GM04503 (cell line): ENCODE data around the gene C2CD2.
"Not testable (repeated sequence)": the region's sequence is repeated elsewhere in the genome, so short reads cannot be mapped to it uniquely, and the experiment has no call there.

Experiments
- DNase-seq: peaks from one replicate; pipeline ENCODE4 v3.0.0-alpha.2; 2012; ENCODE audit warnings: low read depth

Gene C2CD2

DNA sequence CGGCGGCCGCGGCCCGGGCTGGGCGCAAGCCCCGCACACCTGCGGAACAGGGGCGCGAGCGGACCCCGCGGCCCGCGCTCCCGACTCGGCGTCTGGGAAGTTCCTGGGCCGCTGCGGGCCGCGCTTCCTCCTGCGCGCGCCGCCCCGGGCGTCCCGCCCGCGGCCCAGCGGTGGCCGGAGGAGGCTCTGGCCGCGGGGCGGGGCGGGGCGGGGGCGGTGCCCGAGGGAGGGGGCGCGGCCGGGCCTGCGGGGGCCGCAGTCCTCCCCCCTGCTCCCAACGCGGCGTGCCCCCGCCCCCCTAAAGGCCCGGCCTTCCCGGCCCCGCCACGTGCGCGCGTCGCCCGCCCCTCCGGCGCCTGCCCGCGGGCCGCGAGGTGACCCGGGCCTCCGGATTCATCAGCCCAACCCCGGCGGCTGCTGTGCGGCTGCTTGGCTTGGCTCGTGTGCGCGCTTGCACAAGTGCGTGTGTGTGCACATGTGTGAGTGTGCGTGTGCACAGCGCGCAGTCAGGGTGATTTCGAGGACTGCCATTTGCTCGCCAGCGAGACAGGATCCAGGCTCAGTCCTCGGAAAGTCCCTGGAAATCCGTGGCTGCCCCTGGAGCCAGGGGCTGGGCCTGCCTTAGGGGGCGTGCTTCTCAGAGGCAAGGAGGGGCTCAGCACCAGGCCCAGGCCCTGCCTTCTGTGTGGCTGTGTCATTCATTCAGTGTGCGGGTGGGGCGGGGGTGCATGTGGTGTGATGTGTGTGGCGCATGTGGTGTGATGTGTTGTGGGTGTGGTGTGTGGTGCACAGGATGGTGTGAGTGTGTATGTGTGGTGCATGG, at the start of gene C2CD2:
Gene C2CD2, minus strand, starts transcription at position 188 of the 823 bp plus-strand sequence. CDS start 370 bp downstream, outside the sequence.
- DNase-seq, result no peak

DNA sequence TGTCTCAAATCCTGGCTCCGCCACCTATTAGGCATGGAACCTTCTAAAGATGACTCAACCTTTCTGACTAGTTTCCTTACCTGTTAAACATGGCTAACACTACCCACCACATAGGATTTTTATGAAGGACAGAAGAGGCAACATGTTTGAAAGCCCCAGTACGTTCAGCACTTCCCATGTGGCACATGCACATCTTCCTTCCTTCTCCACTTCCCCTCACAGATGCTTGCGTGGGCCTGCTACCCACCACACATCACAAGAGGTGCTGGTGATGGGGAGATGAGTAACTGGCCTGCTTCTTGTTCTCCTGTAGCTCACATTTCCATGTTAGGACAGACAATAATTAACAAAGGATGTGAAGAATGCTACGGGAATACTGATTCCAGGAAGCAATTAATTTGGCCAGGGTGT, 49.2 kb upstream of the C2CD2 start:
- DNase-seq, result no peak

DNA sequence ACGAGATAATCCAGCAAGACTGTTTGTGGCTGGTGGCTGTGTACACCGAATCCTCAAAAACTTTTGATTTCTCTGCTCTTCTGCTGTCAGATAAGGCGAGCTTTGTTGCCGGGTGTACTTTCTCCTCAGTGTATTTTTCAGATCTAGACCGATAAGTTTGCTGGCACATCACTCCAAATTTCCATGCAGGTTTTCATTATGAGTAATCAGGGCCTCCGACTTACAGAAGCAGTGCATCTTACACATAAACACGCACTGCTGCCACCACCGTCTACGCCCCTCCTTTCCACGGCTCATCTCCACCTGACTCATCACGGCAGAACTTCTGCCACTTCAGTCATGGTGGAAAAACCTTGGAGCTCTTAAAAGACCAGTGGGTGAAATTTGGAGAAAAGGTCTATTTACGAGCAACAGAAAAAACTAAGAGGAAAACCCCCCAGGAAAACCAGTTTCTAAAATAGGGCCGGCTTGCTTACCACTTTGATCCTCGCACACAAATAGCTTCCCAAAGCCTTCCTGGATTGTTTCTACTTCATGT, 48.7 kb upstream of the C2CD2 start:
- peak; percentile 76 for DNase-seq

DNA sequence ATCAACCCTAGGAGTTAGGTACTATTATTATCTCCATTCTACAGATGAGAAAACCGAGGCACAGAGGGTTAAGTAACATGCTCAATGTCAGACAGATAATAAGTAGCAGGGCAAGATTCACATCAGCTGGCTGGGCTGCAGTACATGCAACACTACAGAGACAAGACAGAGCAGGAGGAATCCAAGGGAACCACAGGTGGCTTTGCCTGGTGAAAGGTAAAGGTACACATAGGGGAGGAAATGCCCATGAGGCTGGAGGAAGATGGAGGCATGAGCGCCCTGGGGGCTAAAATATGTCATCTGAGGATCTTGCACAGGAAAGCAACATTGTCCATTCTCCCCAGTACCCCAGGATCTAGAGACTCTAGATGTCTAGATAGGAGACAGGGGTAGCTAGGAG, 48.0 kb upstream of the C2CD2 start:
- DNase-seq, result no peak

DNA sequence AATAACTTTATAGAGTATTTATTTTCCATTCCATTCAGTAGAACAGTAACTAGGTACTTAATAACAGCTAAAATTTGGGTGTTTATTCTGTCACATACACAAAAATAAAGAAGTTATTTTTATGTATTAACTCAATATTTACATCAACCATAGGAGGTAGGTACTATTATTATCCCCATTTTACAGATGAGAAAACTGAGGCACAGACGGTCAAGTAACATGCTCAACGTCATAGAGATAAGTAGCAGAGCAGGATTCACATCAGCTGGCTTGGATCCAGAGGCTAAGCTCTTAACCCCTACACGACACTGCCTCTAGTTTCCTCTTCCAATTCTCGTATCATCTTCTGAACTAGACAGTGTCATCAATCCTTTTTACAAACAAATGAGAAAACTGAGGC, 47.1 kb upstream of the C2CD2 start:
- no peak for DNase-seq

DNA sequence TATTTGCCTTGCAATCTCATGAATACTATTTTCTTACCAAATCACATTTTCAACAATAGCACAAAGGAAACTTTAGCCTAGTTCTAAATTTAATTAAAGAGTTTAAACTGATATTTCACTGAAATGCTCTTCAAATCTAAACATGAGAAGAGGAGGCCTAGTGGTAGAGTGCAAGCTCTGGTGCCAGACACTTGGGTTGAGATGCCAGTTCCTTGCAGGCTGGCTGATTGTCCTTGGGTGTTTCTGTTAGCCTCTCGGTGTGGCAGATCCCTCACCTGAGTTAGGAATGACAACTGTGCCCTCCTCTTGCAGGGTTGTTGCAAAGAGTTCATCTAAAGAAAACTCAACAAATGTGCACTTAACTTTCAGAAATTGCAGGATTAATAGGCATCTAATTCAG, 43.8 kb upstream of the C2CD2 start:
- no peak for DNase-seq

DNA sequence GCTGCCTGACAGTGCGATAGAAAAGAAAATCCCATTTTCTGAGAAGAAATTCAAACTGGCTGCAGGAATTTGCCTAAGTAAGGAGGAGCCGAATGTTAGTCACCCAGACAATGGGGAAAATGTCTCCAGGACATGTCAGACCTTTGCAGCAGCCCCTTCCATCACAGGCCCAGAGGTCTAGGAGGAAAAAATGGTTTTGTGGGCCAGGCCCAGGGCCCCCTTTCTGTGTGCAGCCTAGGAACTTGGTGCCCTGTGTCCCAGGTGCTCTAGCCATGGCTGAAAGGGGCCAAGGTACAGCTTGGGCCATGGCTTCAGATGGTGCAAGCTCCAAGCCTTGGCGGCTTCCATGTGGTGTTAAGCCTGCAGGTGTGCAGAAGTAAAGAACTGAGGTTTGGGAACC, 41.8 kb upstream of the C2CD2 start:
- DNase-seq, result no peak

DNA sequence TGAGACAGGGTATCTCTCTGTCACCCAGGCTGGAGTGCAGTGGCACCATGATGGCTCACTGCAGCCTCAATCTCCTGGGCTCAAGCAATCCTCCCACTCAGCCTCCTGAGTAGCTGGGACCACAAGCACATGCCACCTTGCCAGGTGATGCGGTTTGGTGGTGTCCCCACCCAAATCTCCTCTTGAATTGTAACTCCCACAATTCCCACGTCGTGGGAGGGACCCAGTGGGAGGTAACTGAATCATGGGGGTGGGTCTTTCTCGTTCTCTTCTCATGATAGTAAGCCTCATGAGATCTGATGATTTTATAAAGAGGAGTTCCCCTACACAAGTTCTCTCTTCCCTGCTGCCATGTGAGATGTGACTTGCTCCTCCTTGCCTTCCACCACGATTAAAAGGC, 40.8 kb upstream of the C2CD2 start:
- DNase-seq, result not testable (repeated sequence)

DNA sequence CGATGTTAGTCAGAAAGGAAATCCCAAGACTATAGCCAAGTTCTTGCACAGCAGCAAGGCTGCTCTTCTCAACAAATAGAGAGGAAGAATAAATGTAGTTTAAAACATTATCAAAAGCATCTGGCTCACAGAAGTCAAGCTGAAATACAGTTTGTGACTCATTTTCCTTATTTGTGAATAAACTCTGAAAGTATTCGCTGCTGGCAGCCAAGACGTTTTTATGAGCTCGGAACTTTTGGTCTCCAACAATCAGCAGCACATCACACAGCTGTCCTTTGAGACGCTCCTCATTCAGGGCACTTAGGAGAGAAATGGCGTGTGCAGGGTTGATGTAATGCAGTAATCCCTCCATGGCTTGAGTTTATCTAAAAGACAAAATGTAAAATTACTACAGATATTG, 39.9 kb upstream of the C2CD2 start:
- peak; percentile 82 for DNase-seq

DNA sequence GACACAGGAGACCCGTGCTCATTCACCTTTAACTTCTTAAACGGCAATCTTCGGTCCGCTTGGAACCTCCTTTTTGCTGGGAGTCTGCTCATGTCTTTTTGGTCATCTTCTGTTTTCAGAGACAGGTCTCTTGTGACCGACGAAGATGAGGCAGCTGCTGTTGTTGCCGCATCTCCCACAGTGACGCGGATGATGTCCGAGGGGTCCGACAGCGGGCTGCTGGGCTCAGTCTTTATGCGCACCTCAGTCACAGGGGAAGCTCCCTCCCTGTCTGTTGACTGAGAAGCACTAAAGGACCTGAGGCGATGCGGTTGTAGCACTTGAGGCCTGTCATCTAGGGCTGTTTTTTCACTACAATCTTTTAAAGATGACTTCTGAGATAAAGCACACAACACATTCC, 38.8 kb upstream of the C2CD2 start:
- no peak for DNase-seq

DNA sequence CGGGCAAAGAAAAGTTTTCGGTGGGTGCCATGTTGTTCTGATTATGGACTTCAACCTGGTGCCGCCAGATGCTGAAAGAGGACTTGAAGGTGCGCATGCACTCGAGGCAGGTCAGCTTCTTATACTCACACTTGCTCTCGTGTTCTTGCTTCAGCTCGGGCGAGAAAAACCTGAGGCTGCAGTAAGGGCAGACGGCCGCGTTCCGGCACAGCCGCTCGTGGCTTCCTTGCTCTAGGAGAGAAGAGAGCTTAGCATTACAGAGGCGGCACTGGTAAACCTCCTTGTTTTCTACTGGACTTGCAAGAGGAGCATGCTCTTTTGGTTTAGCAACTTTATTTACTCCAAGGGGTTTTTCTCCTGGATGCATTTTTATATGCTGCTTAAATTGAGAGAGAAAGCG, 37.8 kb upstream of the C2CD2 start:
- no peak for DNase-seq

DNA sequence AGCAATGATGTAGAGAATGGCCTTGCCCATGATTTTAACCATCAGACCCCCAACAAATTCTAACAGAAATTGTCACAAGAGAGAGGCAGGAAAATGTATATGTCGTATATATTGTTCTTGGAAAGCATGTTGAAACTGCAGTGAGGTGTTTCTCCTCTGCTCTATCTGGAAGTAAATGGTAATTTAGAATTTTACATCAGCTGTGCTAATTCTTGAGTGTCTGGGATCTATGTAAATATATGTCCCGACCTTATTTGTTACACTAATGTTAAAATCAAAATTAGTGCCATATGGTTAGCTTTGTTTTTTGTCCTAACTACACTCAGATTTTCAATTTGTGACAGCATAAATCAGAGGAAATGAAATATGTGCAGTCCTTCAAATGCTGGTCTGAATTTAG, 35.9 kb upstream of the C2CD2 start:
- DNase-seq, result no peak

DNA sequence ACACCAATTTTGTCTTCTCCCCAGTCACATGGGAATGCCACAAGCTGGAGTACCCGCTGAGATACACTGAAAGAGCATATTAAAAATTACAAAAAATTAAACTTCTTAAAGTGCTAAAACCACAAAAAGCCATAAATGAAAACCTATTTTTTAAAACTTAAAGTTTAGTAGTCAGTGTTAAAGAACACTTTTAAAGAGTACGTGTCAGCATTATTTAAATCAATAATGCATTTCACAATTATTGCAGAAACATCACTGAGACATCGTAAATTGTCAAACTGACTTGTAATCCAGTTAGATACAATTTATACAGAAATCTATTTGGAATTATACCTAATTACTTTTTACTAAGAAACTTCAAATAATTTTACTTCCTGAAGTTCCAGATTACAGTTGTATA, 33.5 kb upstream of the C2CD2 start:
- DNase-seq, result no peak

DNA sequence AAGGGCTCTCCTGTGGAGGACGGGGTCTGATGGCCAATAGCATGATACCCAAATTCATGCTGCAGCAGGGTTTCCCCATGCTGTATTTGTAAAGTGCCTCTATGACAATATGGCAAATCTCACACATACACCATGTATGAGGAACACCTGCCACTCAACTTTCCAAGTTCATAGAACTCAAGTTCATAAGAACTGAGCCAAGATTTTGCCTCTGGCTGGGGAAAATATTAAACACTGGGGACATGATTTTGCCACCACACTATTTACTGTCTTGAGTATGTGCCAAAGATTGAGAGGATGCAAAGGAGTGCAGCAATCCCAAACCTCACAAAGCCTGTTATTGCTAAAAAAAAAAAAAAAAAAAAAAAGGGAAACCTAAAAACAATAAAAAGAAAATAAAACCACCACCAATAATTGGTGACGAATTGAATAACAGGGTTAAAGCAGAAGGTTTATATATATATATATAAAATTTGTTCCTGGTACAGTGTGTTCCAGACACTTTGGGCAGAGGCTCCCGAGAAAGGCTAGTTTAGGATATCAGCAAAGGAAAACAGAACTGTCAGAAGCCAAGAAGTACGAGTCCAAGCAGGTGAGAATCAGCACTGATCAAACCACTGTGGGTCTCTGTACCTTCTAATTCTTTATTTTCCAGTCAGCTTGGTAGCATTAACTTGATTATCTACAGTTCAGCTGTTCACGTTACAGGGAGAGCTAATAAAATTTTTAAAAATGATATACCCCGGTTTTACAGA, 32.0 kb upstream of the C2CD2 start:
- DNase-seq, result no peak

DNA sequence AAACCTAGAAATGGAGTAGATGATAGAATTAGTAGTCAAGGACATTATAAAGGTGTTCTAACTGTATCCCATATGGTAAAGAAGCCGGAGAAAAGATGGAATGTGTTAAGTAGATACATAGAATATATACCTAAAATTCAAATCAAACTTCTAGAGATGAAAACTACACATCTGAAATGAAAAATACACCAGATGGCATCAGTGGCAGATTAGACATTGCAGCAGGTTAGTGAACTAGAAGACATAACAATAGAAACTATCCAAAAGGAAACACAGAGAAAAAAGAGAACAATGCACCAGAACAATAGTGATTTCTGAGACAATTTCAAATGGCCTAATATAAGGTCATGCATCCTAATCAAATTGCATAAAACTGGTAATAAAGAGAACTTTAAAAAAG, 29.4 kb upstream of the C2CD2 start:
- no peak for DNase-seq

DNA sequence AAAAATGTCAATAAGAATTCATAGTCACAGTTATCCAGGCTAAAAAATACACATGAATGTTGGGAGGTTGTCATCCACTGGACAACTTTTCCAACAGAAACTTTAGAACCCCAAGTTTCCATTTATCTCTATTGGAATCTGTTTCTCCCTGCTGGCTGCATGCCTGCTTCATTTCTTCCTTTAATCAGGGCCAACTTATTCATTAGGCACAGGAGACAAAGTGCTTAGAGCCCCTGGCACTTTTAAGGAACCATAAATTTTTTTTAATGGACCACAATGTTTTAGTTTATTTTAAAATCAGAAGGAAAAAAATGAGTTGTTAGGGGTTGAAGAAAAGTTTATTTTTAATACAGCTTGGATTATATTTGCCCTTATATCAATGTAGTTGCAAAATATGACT, 26.7 kb upstream of the C2CD2 start:
- DNase-seq, result no peak

DNA sequence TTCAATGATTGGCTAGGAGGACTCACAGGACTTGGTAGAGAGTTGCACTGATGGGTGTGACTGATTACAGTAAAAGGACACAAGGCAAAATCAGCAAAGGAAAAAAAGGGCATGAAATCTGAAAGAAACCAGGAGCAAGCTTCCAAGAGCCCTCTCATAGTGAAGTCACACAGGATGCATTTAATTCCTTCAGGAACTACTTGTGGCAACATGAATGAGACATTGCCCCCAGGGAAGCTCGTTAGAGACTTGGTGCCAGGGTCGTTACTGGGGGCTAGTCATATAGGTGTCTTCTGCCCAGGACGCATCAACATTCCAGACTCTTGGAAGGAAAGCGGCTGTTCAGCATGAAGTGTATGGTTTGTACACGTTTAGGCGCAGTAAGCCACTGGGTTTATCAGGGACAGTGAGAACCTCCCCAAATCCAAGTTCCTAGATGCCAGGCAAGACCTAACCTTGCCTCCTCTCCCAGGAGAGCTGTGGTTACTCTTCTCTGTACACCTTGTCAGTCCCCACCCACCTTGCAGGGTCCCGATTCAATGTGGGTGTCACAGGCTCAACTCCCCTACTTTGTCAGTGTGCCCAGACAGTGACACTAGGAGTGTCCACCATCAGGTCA, 26.0 kb upstream of the C2CD2 start:
- DNase-seq, result no peak

DNA sequence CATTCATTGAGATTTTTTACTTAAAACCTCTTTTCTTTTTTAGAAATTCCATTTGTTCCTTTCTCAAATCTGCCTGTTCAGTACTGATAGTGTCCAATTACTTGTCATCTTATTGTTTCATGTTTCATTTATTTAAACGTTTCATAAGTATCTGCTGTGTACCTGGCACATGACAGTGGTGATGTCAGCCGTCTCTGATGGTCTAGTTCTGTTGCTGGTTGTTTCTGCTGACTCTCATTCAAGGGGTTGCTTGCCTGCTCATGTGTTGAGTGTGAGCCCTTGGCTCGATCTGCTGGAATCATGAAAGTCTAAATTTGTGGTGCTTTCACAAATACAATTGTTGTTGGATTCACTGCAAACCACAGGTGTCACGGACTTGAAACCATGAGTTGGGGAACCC, 25.5 kb upstream of the C2CD2 start:
- DNase-seq, result no peak

DNA sequence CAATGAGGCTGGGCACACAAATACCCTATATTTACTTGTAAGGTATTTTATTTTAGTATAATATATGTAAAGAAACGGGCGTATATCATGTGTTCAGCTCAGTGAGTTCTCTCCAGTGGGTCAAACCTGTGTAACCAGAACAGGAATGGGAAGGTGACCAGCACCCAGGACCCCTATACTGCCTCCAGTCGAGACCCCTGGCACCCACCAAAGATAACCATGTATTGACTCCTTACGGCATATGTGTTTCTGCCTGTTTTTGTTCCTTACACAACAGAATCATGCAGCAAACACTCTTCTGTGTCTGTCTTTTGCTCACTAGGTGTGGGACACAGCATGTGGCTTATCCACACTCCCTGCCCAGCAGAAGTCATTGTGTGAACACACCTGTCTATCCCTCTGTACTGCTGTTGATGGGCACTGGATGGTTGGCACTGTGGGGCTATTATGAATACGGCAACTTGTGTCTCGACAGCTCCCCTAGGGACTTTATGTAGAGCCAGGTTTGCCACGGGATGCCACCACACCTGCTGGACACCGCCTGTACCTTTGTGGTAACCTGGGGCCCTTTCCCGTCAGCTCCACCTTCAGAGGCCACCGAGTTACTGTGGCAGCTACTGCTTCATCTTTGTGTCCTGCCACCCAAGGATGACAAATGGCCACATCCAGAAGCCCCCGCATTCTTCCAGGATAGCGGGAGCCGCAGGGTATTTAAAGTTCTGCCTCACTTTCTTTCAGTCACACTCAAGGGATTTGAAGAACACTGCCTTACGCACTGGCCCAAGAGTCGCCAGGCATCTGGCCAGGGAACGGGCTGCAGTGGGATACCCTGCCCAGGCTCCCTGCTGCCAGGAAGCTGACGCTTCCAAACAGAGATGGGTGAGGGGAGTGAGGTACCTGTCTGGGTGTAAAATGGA, 23.5 kb upstream of the C2CD2 start:
- no peak for DNase-seq

DNA sequence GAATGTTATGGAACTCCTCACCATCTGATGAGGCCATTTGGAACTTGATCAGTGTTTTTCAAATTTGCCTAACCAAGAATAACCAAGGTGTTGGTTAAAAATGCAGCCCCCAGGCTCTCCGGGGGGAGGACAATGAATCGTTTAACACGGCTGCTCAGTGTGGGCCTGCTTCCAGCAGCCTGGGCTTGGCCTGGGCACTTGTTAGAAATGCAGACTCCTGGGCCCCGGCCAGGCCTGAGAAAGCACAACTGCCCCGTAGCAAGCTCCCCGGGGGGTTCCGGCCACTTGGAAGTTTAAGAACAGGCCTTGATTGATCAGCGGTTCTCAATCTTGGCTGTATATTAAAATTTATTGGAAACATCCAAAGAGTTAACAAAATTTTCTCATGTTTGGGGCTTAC, 22.8 kb upstream of the C2CD2 start:
- no peak for DNase-seq

DNA sequence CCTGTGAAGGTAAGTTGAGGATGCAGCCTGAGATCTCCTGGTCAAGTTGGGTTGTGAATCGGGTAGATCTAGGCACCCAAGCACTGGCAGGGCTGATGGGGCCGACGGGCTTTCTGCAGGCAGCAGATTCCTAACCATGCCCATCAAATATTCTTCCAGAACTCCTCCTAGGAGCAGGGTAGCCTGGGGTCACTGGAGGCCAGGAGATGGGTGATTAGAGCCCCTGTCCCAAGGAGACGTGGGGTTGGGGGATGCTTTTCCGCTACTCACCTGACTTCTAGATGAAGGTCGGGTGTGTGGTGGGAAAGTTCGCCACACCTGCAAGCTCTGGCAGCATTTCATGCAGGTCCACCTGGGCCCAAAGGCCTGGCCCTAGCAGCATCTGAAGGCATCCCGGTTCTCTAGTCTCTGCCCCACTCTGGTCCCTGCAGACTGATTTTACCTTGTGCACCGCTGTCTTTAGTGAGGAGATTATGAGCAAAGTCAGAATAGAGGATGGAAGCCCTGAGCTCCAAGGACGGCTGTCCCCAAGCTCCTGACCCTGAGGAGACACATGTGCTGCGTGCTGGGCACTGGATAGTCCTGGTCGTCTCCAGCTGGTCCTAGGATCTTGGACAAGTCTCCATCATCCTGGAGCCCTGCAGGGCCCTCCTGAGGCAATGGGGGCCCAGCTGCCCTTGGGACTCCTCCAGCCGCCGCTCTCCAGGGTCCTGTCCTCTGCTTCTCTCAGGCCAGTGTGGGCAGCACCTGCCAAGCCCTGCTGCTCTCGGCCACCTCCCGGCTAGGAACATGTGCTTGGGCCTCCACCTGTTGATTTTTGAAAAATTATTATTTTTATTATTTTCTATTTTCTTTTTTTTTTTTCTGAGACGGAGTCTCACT, 21.8 kb upstream of the C2CD2 start:
- DNase-seq, result no peak
